ENCODE results near the gene DCBLD1. TPM values are rescaled to one million over a fixed set of nuclear protein-coding genes. Genes with fewer than 3 reads are reported as not detected.

The DCBLD1 gene
- total and polyA plus RNA-seq, 2 donors from 2014 or later = 4.1 to 9.6 TPM

DNA sequence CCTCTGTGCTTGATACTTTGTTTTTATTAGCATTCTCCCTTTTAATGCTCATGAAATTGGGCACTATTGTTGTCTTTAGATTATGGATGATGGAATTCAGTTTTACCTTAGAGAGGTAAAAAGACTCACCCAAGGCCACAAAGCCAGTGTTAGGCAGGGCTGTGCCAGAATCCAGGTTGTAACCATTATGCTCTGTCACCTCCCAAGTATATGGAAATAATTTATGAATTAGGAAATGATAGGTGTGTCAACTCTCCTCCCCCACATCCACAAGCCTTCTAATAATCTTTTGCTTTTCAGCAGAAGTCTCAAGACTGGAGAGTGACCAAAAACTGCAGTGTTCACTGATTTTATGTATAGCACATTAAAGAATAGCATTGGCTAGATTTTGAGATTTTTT lies 13.0 kb downstream of the DCBLD1 start:
- FAIRE-seq (no peak), DNase-seq (no peak)
- no peak for TF ChIP-seq CTCF (IDR thresholded peaks at IDR 0.05; ENCODE audit: borderline replicate concordance, extremely low read depth, insufficient read depth)
- H3K4me1 ChIP-seq (ENCODE audit: control insufficient read depth in 2 of 3, insufficient read depth in 2 of 3, low read depth in 1 of 3, low read length in 3 of 3) = peaks cover 0 to 10% (median 3%) of the 10 kb centered on the region in 3 donors
- intact Hi-C loops (cut with DNase I) = no loop called here
- H3K4me3 ChIP-seq (ENCODE audit: low read length in 3 of 3) = no peak overlapping the region
- H3K27me3 ChIP-seq (ENCODE audit: control insufficient read depth, insufficient read depth, low read length) = no peaks in the 10 kb centered on the region
- H3K9me3 ChIP-seq (ENCODE audit: control insufficient read depth in 2 of 3, insufficient read depth in 1 of 3, low read length in 3 of 3) = no peaks in the 10 kb centered on the region
- no peaks in the 10 kb centered on the region for H3K36me3 ChIP-seq (ENCODE audit: control insufficient read depth in 2 of 3, insufficient read depth in 3 of 3, low read length in 3 of 3)
- no peak overlapping the region for H3K9ac ChIP-seq (ENCODE audit: low read length in 3 of 3)
- no peak overlapping the region for H3K27ac ChIP-seq (ENCODE audit: low read depth in 2 of 2, low read length in 2 of 2)

DNA sequence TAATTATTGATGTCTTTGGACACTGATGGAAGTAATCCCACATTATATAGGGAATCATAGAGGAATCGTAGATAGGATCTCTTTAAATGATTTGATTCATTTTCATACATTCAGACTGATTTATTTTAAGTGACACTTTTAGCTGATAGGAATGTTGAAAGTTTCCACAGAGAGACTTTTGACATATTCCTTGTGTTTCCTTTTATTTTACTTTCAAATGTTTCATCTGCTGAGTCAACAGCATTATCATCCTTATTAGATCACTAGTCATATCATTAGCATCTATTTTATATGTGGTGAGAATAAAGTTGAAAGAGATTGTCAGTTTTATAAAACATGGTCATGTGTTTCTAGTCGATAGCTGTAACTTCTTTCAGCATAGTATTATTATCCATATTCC lies 13.4 kb downstream of the DCBLD1 start:
- Histone ChIP-seq H3K9me3 (ENCODE audit: control insufficient read depth in 2 of 3, insufficient read depth in 1 of 3, low read length in 3 of 3) (no peaks in the 10 kb centered on the region), H3K27me3 (ENCODE audit: control insufficient read depth, insufficient read depth, low read length) (no peaks in the 10 kb centered on the region), H3K4me3 (ENCODE audit: low read length in 3 of 3) (no peak overlapping the region), H3K4me1 (ENCODE audit: control insufficient read depth in 2 of 3, insufficient read depth in 2 of 3, low read depth in 1 of 3, low read length in 3 of 3) (peaks cover 0 to 10% (median 3%) of the 10 kb centered on the region in 3 donors), H3K27ac (ENCODE audit: low read depth in 2 of 2, low read length in 2 of 2) (no peak overlapping the region), H3K9ac (ENCODE audit: low read length in 3 of 3) (no peak overlapping the region), H3K36me3 (ENCODE audit: control insufficient read depth in 2 of 3, insufficient read depth in 3 of 3, low read length in 3 of 3) (no peaks in the 10 kb centered on the region)
- no peak for TF ChIP-seq CTCF (IDR thresholded peaks at IDR 0.05; ENCODE audit: borderline replicate concordance, extremely low read depth, insufficient read depth)
- no peak for DNase-seq
- FAIRE-seq = peak; percentile 54
- intact Hi-C loops (cut with DNase I) = no loop called here

DNA sequence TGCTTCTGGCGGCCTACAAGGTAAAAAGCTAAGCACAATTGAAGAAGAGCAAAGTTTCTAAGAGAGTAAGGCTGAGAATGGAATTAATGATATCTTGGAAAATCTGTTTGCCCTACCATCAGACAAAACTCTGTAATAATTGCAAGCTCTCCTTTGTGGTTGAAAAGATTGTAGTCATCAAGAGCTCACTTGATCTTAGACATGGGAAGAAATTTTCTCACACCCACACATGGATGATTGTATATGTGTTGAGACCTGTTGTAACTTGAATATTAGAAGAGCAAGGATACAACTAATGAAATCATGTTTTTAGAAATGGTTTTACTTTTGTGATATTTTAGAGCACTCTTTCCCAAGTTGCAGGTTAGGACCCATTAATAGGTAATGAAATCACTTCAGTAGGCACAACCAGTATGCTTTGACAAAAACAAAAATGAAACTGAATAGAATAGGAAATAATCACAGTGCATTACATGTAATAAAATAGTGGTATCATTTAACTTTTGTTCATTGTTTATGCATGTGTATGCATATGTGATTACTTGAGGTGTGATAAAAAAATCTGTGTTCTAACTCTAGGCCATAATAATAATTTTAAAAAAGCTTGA lies 14.0 kb downstream of the DCBLD1 start:
- Histone ChIP-seq H3K4me1 (ENCODE audit: control insufficient read depth in 2 of 3, insufficient read depth in 2 of 3, low read depth in 1 of 3, low read length in 3 of 3) (peaks cover 0 to 10% (median 3%) of the 10 kb centered on the region in 3 donors), H3K9ac (ENCODE audit: low read length in 3 of 3) (no peak overlapping the region), H3K4me3 (ENCODE audit: low read length in 3 of 3) (no peak overlapping the region)

More for the DNA sequence above, 14.0 kb downstream of the DCBLD1 start:
- FAIRE-seq = peak; percentile 15
- H3K27me3 ChIP-seq (ENCODE audit: control insufficient read depth, insufficient read depth, low read length) = no peaks in the 10 kb centered on the region
- H3K27ac ChIP-seq (ENCODE audit: low read depth in 2 of 2, low read length in 2 of 2) = no peak overlapping the region
- DNase-seq = no peak
- no peaks in the 10 kb centered on the region for H3K36me3 ChIP-seq (ENCODE audit: control insufficient read depth in 2 of 3, insufficient read depth in 3 of 3, low read length in 3 of 3)
- no peak for TF ChIP-seq CTCF (IDR thresholded peaks at IDR 0.05; ENCODE audit: borderline replicate concordance, extremely low read depth, insufficient read depth)
- H3K9me3 ChIP-seq (ENCODE audit: control insufficient read depth in 2 of 3, insufficient read depth in 1 of 3, low read length in 3 of 3) = no peaks in the 10 kb centered on the region
- intact Hi-C loops (cut with DNase I) = no loop called here

All from kidney (tissue), 14 donors.